Fibroblast of pulmonary artery (primary cell): ENCODE results near the gene HES1.
"Not testable (repeated sequence)": the region's sequence is repeated elsewhere in the genome, so short reads cannot be mapped to it uniquely, and the experiment has no call there.

ENCODE experiments used
- DNase-seq: peaks from one replicate; pipeline ENCODE4 v3.0.0-alpha.2; 2010; ENCODE audit warnings: low read depth
- H3K4me3 ChIP-seq: replicated peaks from 2 replicates; pipeline ENCODE4 v1.5.1; 2011; ENCODE audit warnings: low read depth, mild to moderate bottlenecking, control low read depth, low read length, moderate library complexity
- TF ChIP-seq, protein P1 (sequence below): IDR thresholded peaks from 2 replicates; pipeline ENCODE4 v1.5.1; 2011; ENCODE audit warnings: mild to moderate bottlenecking, control low read depth, low read length, inconsistent platforms; ENCODE audit errors: missing control alignments

The HES1 gene

DNA sequence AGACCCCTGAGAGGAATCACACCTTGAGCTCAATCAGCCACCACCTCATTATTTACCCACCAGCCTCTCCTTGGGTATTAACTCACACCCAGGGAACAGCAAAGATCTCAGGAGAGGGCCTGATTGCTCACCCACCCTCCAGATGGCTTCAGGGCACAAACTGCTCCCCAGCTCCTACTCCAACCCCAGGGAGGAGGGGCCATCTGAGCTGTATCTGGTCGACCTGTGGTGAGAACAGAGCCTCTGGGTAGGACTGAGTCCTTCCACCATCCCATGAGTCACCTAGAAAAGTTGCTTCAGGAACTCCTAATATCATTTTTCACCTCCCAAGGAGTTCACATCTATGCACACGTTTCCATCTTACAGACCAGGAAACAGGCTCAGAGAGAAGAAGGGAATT is 44.8 kb upstream of the HES1 start:
- no peak overlapping the region for H3K4me3 ChIP-seq
- peak; percentile 23 for DNase-seq
- TF ChIP-seq, protein P1, sequence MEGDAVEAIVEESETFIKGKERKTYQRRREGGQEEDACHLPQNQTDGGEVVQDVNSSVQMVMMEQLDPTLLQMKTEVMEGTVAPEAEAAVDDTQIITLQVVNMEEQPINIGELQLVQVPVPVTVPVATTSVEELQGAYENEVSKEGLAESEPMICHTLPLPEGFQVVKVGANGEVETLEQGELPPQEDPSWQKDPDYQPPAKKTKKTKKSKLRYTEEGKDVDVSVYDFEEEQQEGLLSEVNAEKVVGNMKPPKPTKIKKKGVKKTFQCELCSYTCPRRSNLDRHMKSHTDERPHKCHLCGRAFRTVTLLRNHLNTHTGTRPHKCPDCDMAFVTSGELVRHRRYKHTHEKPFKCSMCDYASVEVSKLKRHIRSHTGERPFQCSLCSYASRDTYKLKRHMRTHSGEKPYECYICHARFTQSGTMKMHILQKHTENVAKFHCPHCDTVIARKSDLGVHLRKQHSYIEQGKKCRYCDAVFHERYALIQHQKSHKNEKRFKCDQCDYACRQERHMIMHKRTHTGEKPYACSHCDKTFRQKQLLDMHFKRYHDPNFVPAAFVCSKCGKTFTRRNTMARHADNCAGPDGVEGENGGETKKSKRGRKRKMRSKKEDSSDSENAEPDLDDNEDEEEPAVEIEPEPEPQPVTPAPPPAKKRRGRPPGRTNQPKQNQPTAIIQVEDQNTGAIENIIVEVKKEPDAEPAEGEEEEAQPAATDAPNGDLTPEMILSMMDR: no peak

GRCh38 chr3:194091897-194092296 is 44.1 kb upstream of the HES1 start:
- not testable (repeated sequence) for H3K4me3 ChIP-seq, DNase-seq

- DNase-seq: no peak
- no peak overlapping the region for H3K4me3 ChIP-seq
- TF ChIP-seq, protein P1: no peak
Measured at GRCh38 chr3:194092881-194093301, 43.1 kb upstream of the HES1 start.

- DNase-seq: no peak
- no peak overlapping the region for H3K4me3 ChIP-seq
- TF ChIP-seq, protein P1: no peak
Measured at GRCh38 chr3:194093842-194094241, 42.1 kb upstream of the HES1 start.

- TF ChIP-seq, protein P1: no peak
- DNase-seq: peak; percentile 23
- no peak overlapping the region for H3K4me3 ChIP-seq
Measured at GRCh38 chr3:194095464-194095863, 40.5 kb upstream of the HES1 start.

- no peak overlapping the region for H3K4me3 ChIP-seq
- no peak for DNase-seq
- TF ChIP-seq, protein P1: no peak
Measured at GRCh38 chr3:194095902-194096301, 40.0 kb upstream of the HES1 start.

GRCh38 chr3:194097141-194097882 is 38.6 kb upstream of the HES1 start:
- H3K4me3 ChIP-seq: no peak overlapping the region

More at GRCh38 chr3:194097141-194097882, 38.6 kb upstream of the HES1 start:
- DNase-seq: no peak
- TF ChIP-seq, protein P1: no peak
